CD4-positive, alpha-beta T cell (primary cell): ENCODE results near the gene UBE3C. TPM values are rescaled to one million over a fixed set of nuclear protein-coding genes. Genes with fewer than 3 reads are reported as not detected.

ENCODE experiments used
- ATAC-seq: fragments of 200-7000 bp; cut with Tn5 transposase; one replicate; pipeline ENCODE4 v1.10.0; 2022; ENCODE audit warnings: mild to moderate bottlenecking; ENCODE audit not compliant: poor library complexity
- CTCF ChIA-PET: fragments of 350-600 bp; sonication (Branson Sonifier 250); formaldehyde crosslinking; loops from one replicate; lab custom pipeline; 2021; ENCODE audit warnings: antibody characterized with exemption, inconsistent platforms; lab: Charles Lee
- POLR2A ChIA-PET: fragments of 350-600 bp; sonication (Branson Sonifier 250); formaldehyde crosslinking; loops from one replicate; lab custom pipeline; 2021; ENCODE audit warnings: antibody characterized with exemption, inconsistent platforms; lab: Charles Lee
- DNase-seq, 14 experiments: peaks; one replicate each; pipeline ENCODE4 v3.0.0-alpha.2; 2013 to 2020; ENCODE audit warnings: mixed read lengths in 2 of 14
- H3K27ac ChIP-seq, 2 donors: one replicate each; pipeline versions ENCODE4 v1.5.1 to v1.7.0; 2013; ENCODE audit warnings: low read length in 2 of 2, low read depth in 1 of 2, mild to moderate bottlenecking in 1 of 2
- H3K27me3 ChIP-seq, 2 experiments: 1 replicate in 1 of 2; 2 replicates in 1 of 2; pipeline versions ENCODE4 v1.6.1 to v1.7.0; 2013; ENCODE audit warnings: low read length in 2 of 2, control low read depth in 1 of 2, mild to moderate bottlenecking in 1 of 2, moderate library complexity in 1 of 2; ENCODE audit not compliant: insufficient read depth in 2 of 2, control insufficient read depth in 1 of 2
- H3K36me3 ChIP-seq: one replicate; pipeline ENCODE4 v1.6.1; 2013; ENCODE audit warnings: low read length, control low read depth; ENCODE audit not compliant: insufficient read depth
- H3K4me1 ChIP-seq: one replicate; pipeline ENCODE4 v1.6.1; 2013; ENCODE audit warnings: low read length, control low read depth; ENCODE audit not compliant: insufficient read depth
- H3K4me3 ChIP-seq: one replicate; pipeline ENCODE4 v1.5.1; 2013; ENCODE audit warnings: mild to moderate bottlenecking, low read length, moderate library complexity
- H3K9me3 ChIP-seq, 2 experiments: 1 replicate in 1 of 2; 2 replicates in 1 of 2; pipeline versions ENCODE4 v1.6.1 to v1.7.0; 2013; ENCODE audit warnings: low read length in 2 of 2, mild to moderate bottlenecking in 2 of 2, control low read depth in 1 of 2, moderate library complexity in 1 of 2; ENCODE audit not compliant: control insufficient read depth in 1 of 2, insufficient read depth in 1 of 2
- H3K27ac Mint-ChIP-seq: one replicate; pipeline ENCODE4 v1.8.0; 2020; ENCODE audit warnings: mixed read lengths
- H3K27me3 Mint-ChIP-seq: one replicate; pipeline ENCODE4 v1.8.0; 2021; ENCODE audit warnings: mixed read lengths
- H3K36me3 Mint-ChIP-seq: one replicate; pipeline ENCODE4 v1.8.0; 2021; ENCODE audit warnings: low read depth, mixed read lengths
- H3K4me1 Mint-ChIP-seq: one replicate; pipeline ENCODE4 v1.8.0; 2021; ENCODE audit warnings: low read depth, mixed read lengths
- H3K4me3 Mint-ChIP-seq: one replicate; pipeline ENCODE4 v1.8.0; 2020; ENCODE audit warnings: mild to moderate bottlenecking, mixed read lengths
- H3K9me3 Mint-ChIP-seq: one replicate; pipeline ENCODE4 v1.8.0; 2020; ENCODE audit warnings: mixed read lengths
- intact Hi-C, 2 experiments: fragments of 100-400 bp; cut with DNase I in 1 of 2; cut with micrococcal nuclease in 1 of 2; formaldehyde crosslinking; loops; one replicate each; pipeline versions ENCODE4 v1.15.1 to v1.9.0; 2023 to 2025; cut with DNase I, micrococcal nuclease
- total RNA-seq, 174 experiments: library from RNA in 2 of 174; stranded (reverse) in 2 of 174; gene quantifications; one replicate each; pipeline ENCODE4 v1.2.3 and lab custom pipeline; 2021 to 2026
- TF ChIP-seq, protein P1 (sequence below): fragments of 200-600 bp; IDR thresholded peaks from one replicate; pipeline ENCODE4 v1.8.0; 2022; ENCODE audit warnings: antibody characterized with exemption, mild to moderate bottlenecking

Gene UBE3C
- total RNA-seq, 2 experiments from 2014 or later = 30.8 to 32.3 TPM

DNA sequence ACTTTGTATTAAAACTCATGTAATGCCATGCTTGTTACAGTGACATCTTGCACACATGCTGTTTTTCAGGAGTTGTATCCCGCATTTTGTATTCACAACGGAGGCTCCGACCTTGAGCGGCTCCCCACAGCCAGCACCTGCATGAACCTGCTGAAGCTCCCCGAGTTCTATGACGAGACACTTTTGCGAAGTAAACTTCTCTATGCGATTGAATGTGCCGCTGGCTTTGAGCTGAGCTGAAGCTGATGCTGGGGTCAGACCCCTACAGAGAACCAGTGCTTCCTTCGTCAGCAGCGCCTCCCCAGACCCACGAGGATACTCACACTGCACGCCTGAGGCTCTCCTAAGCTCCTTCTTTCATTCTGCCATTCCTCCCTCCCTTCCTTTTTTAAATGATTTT lies 128.8 kb downstream of the UBE3C start:
- Histone ChIP-seq H3K9me3 (no peaks in the 10 kb centered on the region), H3K27me3 (no peaks in the 10 kb centered on the region), H3K4me1 (peaks cover 10% of the 10 kb centered on the region), H3K27ac (no peak overlapping the region), H3K36me3 (peaks cover 61% of the 10 kb centered on the region), H3K4me3 (no peak overlapping the region)
- Mint-ChIP-seq H3K27me3 (no peaks in the 10 kb centered on the region), H3K9me3 (no peaks in the 10 kb centered on the region), H3K27ac (no peak overlapping the region), H3K4me1 (peaks cover 8% of the 10 kb centered on the region), H3K36me3 (peaks cover 69% of the 10 kb centered on the region), H3K4me3 (no peak overlapping the region)
- no peak for ATAC-seq
- intact Hi-C loops = no loop called here
- ChIA-PET CTCF (interaction anchor here (0.5 kb wide), 1 partner anchor 1538 kb away, joined by 3 read pairs; no protein-coding TSS in a partner anchor), POLR2A (no interaction called here)
- no peak for DNase-seq
- TF ChIP-seq, protein P1, sequence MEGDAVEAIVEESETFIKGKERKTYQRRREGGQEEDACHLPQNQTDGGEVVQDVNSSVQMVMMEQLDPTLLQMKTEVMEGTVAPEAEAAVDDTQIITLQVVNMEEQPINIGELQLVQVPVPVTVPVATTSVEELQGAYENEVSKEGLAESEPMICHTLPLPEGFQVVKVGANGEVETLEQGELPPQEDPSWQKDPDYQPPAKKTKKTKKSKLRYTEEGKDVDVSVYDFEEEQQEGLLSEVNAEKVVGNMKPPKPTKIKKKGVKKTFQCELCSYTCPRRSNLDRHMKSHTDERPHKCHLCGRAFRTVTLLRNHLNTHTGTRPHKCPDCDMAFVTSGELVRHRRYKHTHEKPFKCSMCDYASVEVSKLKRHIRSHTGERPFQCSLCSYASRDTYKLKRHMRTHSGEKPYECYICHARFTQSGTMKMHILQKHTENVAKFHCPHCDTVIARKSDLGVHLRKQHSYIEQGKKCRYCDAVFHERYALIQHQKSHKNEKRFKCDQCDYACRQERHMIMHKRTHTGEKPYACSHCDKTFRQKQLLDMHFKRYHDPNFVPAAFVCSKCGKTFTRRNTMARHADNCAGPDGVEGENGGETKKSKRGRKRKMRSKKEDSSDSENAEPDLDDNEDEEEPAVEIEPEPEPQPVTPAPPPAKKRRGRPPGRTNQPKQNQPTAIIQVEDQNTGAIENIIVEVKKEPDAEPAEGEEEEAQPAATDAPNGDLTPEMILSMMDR = no peak

DNA sequence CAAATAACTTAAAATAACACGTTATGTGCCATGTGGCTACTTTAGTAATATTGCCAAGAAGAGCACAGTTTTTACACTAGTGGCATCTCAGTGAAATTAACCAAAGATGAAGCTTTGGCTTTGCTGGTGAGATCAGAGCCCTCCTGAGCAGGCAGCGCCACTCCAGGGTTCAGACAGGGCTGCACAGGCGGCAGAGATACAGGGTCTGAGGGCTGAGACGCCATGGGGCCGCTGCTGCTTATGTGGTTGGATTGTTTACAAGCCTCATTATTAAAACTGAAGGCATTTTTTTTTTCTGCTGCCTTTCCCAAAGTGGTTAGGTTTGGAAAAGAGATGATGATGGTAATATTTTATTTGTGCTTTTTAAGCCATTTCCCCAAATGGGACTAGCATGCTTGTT lies 129.2 kb downstream of the UBE3C start:
- no peak overlapping the region for H3K4me3 ChIP-seq
- H3K36me3 Mint-ChIP-seq = peaks cover 66% of the 10 kb centered on the region
- no peaks in the 10 kb centered on the region for H3K27me3 Mint-ChIP-seq
- H3K4me1 Mint-ChIP-seq = peaks cover 8% of the 10 kb centered on the region
- CTCF ChIA-PET = interaction anchor here (0.5 kb wide), 1 partner anchor 1539 kb away, joined by 3 read pairs; no protein-coding TSS in a partner anchor
- no peak overlapping the region for H3K27ac Mint-ChIP-seq
- no peak overlapping the region for H3K27ac ChIP-seq
- POLR2A ChIA-PET = no interaction called here
- TF ChIP-seq, protein P1 = no peak
- peaks cover 10% of the 10 kb centered on the region for H3K4me1 ChIP-seq
- intact Hi-C loops = no loop called here
- ATAC-seq = no peak
- DNase-seq = no peak
- H3K9me3 ChIP-seq = no peaks in the 10 kb centered on the region
- H3K9me3 Mint-ChIP-seq = no peaks in the 10 kb centered on the region
- H3K36me3 ChIP-seq = peaks cover 56% of the 10 kb centered on the region
- no peak overlapping the region for H3K4me3 Mint-ChIP-seq
- no peaks in the 10 kb centered on the region for H3K27me3 ChIP-seq

DNA sequence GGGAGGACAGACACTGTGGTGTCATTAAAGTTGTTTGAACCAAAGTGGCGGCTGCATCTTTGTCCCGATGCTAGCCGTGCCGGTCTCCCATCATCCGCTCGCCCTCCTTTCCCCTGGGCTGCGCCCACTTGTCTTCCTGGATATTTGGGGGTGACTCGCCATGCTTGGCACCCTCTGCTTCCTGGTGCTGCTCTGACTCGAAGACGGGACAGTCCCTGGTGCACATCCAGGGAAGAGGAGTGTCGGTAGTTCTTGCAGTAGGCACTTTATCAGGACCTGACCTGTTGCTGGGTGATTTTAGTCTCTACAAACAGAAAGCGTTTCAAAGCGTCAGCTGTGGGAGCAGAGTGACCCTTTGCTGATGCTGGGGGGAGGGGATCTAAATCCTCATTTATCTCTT lies 129.8 kb downstream of the UBE3C start:
- Mint-ChIP-seq H3K27ac (no peak overlapping the region), H3K27me3 (no peaks in the 10 kb centered on the region), H3K9me3 (no peaks in the 10 kb centered on the region), H3K4me1 (peaks cover 9% of the 10 kb centered on the region), H3K36me3 (peaks cover 60% of the 10 kb centered on the region), H3K4me3 (no peak overlapping the region)
- H3K27me3 ChIP-seq = no peaks in the 10 kb centered on the region
- ChIA-PET CTCF (no interaction called here), POLR2A (interaction anchor here (0.7 kb wide), 1 partner anchor 53 kb away, joined by 3 read pairs; no protein-coding TSS in a partner anchor)
- ATAC-seq (no peak), DNase-seq (no peak)
- peaks cover 14% of the 10 kb centered on the region for H3K4me1 ChIP-seq
- intact Hi-C loops = no loop called here
- H3K4me3 ChIP-seq = no peak overlapping the region
- no peaks in the 10 kb centered on the region for H3K9me3 ChIP-seq
- TF ChIP-seq, protein P1 = no peak
- H3K36me3 ChIP-seq = peaks cover 52% of the 10 kb centered on the region
- H3K27ac ChIP-seq = no peak overlapping the region
